ENCODE measurements around the gene SLFN5. TPM values are rescaled to one million over a fixed set of nuclear protein-coding genes. Genes with fewer than 3 reads are reported as not detected.
"Not testable (repeated sequence)": the region's sequence is repeated elsewhere in the genome, so short reads cannot be mapped to it uniquely, and the experiment has no call there.

Gene SLFN5
- 10 to 100 TPM in 2 of 4 donors, 1 to 10 TPM in 2; 7.3 to 20.4 (median 14.0) TPM for total RNA-seq

DNA sequence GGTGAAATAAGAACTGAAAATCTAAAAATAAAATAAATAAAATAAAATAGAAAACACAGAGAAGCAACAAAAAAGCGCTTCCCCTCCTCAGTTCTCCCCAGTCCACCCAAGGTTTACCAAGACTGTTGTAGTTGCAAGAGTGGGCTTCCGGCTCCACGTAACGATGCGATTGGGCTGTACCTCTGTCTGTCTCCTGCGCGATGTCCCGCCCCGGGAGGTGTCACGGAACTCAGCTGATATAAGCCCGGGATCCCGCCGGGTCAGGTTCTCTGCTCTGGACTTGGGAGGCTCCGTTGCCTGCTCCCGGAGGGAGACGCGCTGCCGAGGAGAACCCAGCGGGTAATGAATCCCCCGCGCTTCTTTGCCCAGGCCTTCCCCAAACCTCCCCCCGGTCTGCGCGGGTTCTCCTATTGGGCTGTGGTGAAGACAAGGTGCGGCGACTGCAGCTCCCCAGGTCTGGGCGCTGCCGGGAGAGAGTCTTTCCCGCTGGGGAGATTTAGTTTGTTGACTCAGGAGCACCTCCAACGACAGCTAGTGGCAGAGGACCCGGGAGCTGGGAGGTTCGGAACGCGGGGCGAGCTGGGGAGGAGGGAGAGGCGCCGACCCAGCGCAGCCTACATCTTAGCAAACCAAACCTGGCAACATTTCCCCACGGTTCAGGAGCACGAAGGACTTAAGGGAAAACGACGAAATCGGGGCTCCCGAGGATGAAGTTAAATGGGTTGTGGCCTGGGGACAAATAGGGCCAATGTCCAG, at the start of gene SLFN5:
Gene SLFN5, plus strand, starts transcription at position 268 of the 756 bp plus-strand sequence. CDS start 15,619 bp downstream, outside the sequence.
- Histone ChIP-seq H3K4me3 (peak within 1 kb of the TSS; percentile 68 to 81 (median 75)), H3K9me3 (no peaks in the 10 kb centered on the region), H3K27ac (peak within 1 kb of the TSS; percentile 91 to 98 (median 96)), H3K4me1 (peaks cover 18 to 59% (median 22%) of the 10 kb centered on the region in 3 donors), H3K36me3 (peaks cover 0 to 9% (median 0%) of the 10 kb centered on the region in 3 donors), H3K27me3 (no peaks in the 10 kb centered on the region)
- intact Hi-C loops (cut with DNase I) = no loop called here
- DNase-seq = peak; percentile 74
- peak in 3 of 4 donors; percentile 95 to 98 (median 96) for TF ChIP-seq POLR2A (IDR thresholded peaks at IDR 0.05)
- TF ChIP-seq, protein P1, sequence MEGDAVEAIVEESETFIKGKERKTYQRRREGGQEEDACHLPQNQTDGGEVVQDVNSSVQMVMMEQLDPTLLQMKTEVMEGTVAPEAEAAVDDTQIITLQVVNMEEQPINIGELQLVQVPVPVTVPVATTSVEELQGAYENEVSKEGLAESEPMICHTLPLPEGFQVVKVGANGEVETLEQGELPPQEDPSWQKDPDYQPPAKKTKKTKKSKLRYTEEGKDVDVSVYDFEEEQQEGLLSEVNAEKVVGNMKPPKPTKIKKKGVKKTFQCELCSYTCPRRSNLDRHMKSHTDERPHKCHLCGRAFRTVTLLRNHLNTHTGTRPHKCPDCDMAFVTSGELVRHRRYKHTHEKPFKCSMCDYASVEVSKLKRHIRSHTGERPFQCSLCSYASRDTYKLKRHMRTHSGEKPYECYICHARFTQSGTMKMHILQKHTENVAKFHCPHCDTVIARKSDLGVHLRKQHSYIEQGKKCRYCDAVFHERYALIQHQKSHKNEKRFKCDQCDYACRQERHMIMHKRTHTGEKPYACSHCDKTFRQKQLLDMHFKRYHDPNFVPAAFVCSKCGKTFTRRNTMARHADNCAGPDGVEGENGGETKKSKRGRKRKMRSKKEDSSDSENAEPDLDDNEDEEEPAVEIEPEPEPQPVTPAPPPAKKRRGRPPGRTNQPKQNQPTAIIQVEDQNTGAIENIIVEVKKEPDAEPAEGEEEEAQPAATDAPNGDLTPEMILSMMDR (IDR thresholded peaks at IDR 0.05) = no peak
- 0 to 1% methylated on average over 9 to 27 of the region's 44 CpGs for WGBS, 2 donors

DNA sequence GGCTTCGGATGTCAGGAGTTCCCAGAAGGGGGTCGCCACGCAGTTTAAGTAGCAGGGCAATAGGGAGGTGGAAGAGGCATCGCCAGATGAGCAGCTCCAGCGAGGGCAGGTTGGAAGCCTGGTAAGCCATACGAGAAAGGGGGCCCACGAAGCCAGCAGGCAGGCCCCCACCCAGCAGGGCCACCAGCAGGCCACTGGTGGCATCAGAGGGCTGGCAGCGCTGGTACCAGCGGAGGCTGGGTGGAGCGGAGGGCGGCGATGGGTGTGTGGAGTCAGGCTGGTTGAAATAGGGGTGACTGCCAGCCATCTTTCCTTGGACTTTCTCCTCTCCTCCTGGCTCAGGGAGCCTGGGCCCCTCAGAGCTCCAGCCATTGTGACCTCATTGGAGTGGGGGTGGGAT, 48.9 kb upstream of the SLFN5 start, which contains the start of gene SLC35G3:
Gene SLC35G3, minus strand, starts transcription at position 393 of the 400 bp plus-strand sequence. Its CDS starts 86 bp downstream, at position 307.
- H3K9me3 ChIP-seq; DNase-seq; H3K27ac ChIP-seq; H3K36me3 ChIP-seq; H3K27me3 ChIP-seq; intact Hi-C loops (cut with DNase I); H3K4me1 ChIP-seq; H3K4me3 ChIP-seq: not testable (repeated sequence)
- WGBS, 2 donors = 85 to 87% methylated on average over 10 to 12 of the region's 12 CpGs

DNA sequence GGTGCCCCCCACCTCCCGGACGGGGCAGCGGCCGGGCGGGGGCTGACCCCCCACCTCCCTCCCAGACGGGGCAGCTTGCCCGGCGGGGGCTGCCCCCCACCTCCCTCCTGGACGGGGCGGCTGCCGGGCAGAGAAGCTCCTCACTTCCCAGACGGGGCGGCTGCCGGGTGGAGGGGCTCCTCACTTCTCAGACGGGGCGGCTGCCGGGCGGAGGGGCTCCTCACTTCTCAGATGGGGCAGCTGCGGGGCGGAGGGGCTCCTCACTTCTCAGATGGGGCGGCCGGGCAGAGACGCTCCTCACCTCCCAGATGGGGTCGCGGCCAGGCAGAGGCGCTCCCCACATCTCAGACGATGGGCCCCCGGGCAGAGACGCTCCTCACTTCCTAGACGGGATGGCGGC, 47.8 kb upstream of the SLFN5 start:
- H3K4me1 ChIP-seq; H3K36me3 ChIP-seq; intact Hi-C loops (cut with DNase I); H3K27me3 ChIP-seq; DNase-seq; H3K4me3 ChIP-seq; H3K27ac ChIP-seq: not testable (repeated sequence)
- peaks cover 0 to 11% (median 0%) of the 10 kb centered on the region in 3 donors for H3K9me3 ChIP-seq
- WGBS, 2 donors = no CpG with 5 or more reads among the region's 31 CpGs

DNA sequence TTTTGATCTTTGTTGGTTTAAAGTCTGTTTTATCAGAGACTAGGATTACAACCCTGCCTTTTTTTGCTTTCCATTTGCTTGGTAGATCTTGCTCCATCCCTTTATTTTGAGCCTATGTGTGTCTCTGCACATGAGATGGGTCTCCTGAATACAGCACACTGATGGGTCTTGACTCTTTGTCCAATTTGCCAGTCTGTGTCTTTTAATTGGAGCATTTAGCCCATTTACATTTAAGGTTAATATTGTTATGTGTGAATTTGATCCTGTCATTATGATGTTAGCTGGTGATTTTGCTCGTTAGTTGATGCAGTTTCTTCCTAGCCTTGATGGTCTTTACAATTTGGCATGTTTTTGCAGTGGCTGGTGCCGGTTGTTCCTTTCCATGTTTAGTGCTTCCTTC, 40.3 kb upstream of the SLFN5 start:
- H3K27ac ChIP-seq; H3K4me1 ChIP-seq; H3K36me3 ChIP-seq; DNase-seq; intact Hi-C loops (cut with DNase I); H3K4me3 ChIP-seq: not testable (repeated sequence)
- peaks cover 0 to 17% (median 0%) of the 10 kb centered on the region in 4 donors for H3K27me3 ChIP-seq
- WGBS, 2 donors = 57 to 83% methylated on average over 1 to 2 of the region's 2 CpGs
- peaks cover 0 to 12% (median 0%) of the 10 kb centered on the region in 3 donors for H3K9me3 ChIP-seq

DNA sequence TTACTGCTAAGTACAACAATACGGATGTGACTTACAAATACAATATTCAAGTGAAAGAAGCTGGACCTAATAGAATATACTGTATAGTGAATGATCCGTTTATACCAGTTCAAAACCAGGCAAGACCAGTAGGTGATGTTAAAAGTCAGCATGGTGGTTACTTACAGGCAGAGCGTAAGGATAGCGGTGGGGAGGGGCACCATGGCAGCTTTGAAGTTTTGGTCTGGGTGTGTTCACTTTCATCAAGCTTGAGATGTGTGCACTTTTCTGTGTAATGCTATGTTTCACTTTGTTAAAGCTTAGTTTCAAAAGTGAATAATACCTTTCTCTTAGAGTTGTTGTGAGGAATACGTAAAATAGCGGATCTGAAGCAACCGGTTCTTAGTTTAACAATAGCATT, 32.1 kb upstream of the SLFN5 start:
- Histone ChIP-seq H3K4me3 (no peak overlapping the region), H3K27me3 (peaks cover 0 to 28% (median 0%) of the 10 kb centered on the region in 4 donors), H3K4me1 (peaks cover 0 to 9% (median 0%) of the 10 kb centered on the region in 3 donors), H3K36me3 (no peaks in the 10 kb centered on the region), H3K27ac (no peak overlapping the region), H3K9me3 (no peaks in the 10 kb centered on the region)
- TF ChIP-seq POLR2A (IDR thresholded peaks at IDR 0.05) = no peak
- TF ChIP-seq, protein P1 (IDR thresholded peaks at IDR 0.05) = no peak
- 87 to 91% methylated on average over 7 of the region's 7 CpGs for WGBS, 2 donors
- DNase-seq = no peak
- intact Hi-C loops (cut with DNase I) = loop anchor here (10.0 kb wide), 1 partner anchor 66 kb away; the partner anchor contains the start of genes NLE1 and UNC45B

DNA sequence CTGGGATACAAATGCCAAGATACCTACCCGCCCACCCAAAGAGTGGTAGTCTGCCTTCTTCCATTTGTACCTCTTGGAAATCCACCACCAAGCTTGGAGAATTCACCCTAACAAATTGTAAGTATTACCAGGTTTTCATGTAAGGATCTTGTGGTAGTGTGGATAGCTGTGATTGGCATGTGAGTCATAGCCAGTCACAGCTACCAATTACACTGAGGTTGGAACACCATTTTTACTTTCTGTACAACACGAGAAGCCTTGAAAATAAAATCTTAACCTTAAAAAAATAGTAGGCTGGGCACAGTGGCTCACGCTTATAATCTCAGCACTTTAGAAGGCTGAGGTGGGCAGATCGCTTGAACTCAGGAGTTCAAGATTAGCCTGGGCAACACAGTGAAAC, 30.2 kb upstream of the SLFN5 start:
- Histone ChIP-seq H3K4me1 (peaks cover 0 to 9% (median 0%) of the 10 kb centered on the region in 3 donors), H3K9me3 (no peaks in the 10 kb centered on the region), H3K4me3 (no peak overlapping the region), H3K27ac (peak overlapping the region in 1 of 4 donors; percentile 53), H3K27me3 (peaks cover 0 to 19% (median 0%) of the 10 kb centered on the region in 4 donors), H3K36me3 (no peaks in the 10 kb centered on the region)
- intact Hi-C loops (cut with DNase I) = loop anchor here (10.0 kb wide), 1 partner anchor 68 kb away; the partner anchor contains the start of genes NLE1 and UNC45B
- DNase-seq = no peak
- TF ChIP-seq, protein P1 (IDR thresholded peaks at IDR 0.05) = no peak
- TF ChIP-seq POLR2A (IDR thresholded peaks at IDR 0.05) = no peak
- WGBS, 2 donors = 72 to 80% methylated on average over 4 of the region's 4 CpGs

Measured in esophagus squamous epithelium (tissue), 5 donors.